Measurements from ENCODE around the gene COA5. TPM values are rescaled to one million over a fixed set of nuclear protein-coding genes. Genes with fewer than 3 reads are reported as not detected.

The COA5 gene
- polyA plus RNA-seq, 1 of the 3 experiments (the other 2 are of a cell fraction): 40.3 TPM

DNA sequence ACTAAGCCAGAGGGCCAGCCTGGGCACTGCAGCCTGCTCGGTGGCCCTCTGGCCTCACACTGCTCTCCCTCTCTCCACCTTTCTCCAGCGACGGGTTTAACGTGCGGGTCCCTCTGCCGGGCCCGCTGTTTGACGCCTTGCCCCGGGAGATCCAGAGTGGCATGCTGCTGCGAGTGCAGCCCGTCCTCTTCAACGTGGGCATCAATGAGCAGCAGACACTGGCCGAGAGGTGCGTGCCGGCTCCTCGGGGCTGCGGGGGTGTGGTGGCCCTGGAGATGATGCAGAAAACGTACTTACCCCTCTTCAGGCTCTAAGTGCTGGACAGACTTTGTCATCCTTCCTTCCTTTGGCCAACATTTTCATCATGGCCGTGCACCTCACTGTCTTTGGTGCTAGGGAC is 42.4 kb downstream of the COA5 start:
- no peak overlapping the region for H3K9ac ChIP-seq
- POLR2A ChIA-PET: no interaction called here
- H3K27ac ChIP-seq (ENCODE audit: low read depth in 2 of 2, low read length in 1 of 2): no peak overlapping the region
- H3K4me1 ChIP-seq (ENCODE audit: control insufficient read depth in 1 of 2, insufficient read depth in 2 of 2, low read depth in 1 of 2, low read length in 1 of 2): no peaks in the 10 kb centered on the region
- no peaks in the 10 kb centered on the region for H3K79me2 ChIP-seq (ENCODE audit: insufficient read depth)
- H2AFZ ChIP-seq (ENCODE audit: low read depth): no peak overlapping the region
- no peak for DNase-seq
- no peak for TF ChIP-seq CHD2 (IDR thresholded peaks at IDR 0.05; ENCODE audit: low read length, partially characterized antibody)
- TF ChIP-seq JUND (IDR thresholded peaks at IDR 0.05): no peak
- TF ChIP-seq, protein P1, sequence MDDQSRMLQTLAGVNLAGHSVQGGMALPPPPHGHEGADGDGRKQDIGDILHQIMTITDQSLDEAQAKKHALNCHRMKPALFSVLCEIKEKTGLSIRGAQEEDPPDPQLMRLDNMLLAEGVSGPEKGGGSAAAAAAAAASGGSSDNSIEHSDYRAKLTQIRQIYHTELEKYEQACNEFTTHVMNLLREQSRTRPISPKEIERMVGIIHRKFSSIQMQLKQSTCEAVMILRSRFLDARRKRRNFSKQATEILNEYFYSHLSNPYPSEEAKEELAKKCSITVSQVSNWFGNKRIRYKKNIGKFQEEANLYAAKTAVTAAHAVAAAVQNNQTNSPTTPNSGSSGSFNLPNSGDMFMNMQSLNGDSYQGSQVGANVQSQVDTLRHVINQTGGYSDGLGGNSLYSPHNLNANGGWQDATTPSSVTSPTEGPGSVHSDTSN (IDR thresholded peaks at IDR 0.05): no peak
- no peak for TF ChIP-seq TEAD4 (IDR thresholded peaks at IDR 0.05; ENCODE audit: borderline replicate concordance, insufficient read depth)
- TF ChIP-seq, protein P2, sequence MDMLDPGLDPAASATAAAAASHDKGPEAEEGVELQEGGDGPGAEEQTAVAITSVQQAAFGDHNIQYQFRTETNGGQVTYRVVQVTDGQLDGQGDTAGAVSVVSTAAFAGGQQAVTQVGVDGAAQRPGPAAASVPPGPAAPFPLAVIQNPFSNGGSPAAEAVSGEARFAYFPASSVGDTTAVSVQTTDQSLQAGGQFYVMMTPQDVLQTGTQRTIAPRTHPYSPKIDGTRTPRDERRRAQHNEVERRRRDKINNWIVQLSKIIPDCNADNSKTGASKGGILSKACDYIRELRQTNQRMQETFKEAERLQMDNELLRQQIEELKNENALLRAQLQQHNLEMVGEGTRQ (IDR thresholded peaks at IDR 0.05; ENCODE audit: borderline replicate concordance, low read depth, low read length): no peak
- TF ChIP-seq FOXM1 (IDR thresholded peaks at IDR 0.05; ENCODE audit: low read depth): no peak
- TF ChIP-seq MEF2A (IDR thresholded peaks at IDR 0.05; ENCODE audit: borderline replicate concordance, low read depth): no peak
- no peaks in the 10 kb centered on the region for H3K9me2 ChIP-seq
- H3K4me3 ChIP-seq (ENCODE audit: low read depth in 2 of 2, low read length in 1 of 2): no peak overlapping the region
- H3K4me2 ChIP-seq: no peak overlapping the region
- H3K36me3 ChIP-seq (replicated peaks in 1 of 2; ENCODE audit: control insufficient read depth in 1 of 2, insufficient read depth in 2 of 2, low read length in 1 of 2): peaks cover 4 to 41% of the 10 kb centered on the region in 2 experiments
- no peaks in the 10 kb centered on the region for H4K20me1 ChIP-seq (ENCODE audit: insufficient read depth)
- no peaks in the 10 kb centered on the region for H3K9me3 ChIP-seq
- CTCF ChIA-PET: no interaction called here
- WGBS (ENCODE audit: low lambda C conversion rate): 100% methylated on average over 18 of the region's 19 CpGs
- H3F3A ChIP-seq (replicated peaks; ENCODE audit: insufficient read depth): no peaks in the 10 kb centered on the region
- no peaks in the 10 kb centered on the region for H3K27me3 ChIP-seq (ENCODE audit: insufficient read depth)

DNA sequence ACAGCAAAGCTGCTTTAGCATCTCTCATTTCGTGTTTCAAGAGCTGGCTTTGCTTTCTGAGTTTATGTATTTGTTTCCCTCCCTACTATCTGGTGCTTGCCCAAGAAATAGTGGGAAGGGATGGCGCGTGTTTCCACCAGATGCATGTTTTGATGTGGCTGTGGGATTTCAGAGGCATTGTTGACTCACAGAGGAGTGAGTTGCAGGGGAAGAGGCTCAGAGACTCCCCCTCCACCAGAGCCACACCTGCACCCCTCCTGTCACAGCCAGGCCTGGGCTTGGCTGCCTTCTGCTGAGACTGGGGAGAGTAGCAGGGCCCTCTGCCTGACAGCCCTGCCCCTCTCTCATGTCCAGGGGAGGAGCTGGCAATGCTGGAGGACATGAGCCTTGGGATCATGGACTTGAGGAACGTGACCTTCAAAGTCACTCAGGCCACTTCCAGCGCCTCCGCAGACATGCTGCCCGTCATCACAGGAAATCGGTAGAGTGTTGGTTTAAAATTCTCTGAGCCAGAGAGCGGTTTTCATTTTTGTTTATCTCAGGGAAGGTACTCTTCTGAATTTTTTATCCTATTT is 42.9 kb downstream of the COA5 start:
- ChIA-PET CTCF (no interaction called here), POLR2A (no interaction called here)
- H3K27me3 ChIP-seq (ENCODE audit: insufficient read depth): no peaks in the 10 kb centered on the region
- peaks cover 4 to 41% of the 10 kb centered on the region in 2 experiments for H3K36me3 ChIP-seq (replicated peaks in 1 of 2; ENCODE audit: control insufficient read depth in 1 of 2, insufficient read depth in 2 of 2, low read length in 1 of 2)
- no peaks in the 10 kb centered on the region for H3K9me2 ChIP-seq
- peaks cover 0 to 5% of the 10 kb centered on the region in 2 experiments; a peak in 1 of 4 replicates for H3K4me1 ChIP-seq (ENCODE audit: control insufficient read depth in 1 of 2, insufficient read depth in 2 of 2, low read depth in 1 of 2, low read length in 1 of 2)
- TF ChIP-seq, protein P3, sequence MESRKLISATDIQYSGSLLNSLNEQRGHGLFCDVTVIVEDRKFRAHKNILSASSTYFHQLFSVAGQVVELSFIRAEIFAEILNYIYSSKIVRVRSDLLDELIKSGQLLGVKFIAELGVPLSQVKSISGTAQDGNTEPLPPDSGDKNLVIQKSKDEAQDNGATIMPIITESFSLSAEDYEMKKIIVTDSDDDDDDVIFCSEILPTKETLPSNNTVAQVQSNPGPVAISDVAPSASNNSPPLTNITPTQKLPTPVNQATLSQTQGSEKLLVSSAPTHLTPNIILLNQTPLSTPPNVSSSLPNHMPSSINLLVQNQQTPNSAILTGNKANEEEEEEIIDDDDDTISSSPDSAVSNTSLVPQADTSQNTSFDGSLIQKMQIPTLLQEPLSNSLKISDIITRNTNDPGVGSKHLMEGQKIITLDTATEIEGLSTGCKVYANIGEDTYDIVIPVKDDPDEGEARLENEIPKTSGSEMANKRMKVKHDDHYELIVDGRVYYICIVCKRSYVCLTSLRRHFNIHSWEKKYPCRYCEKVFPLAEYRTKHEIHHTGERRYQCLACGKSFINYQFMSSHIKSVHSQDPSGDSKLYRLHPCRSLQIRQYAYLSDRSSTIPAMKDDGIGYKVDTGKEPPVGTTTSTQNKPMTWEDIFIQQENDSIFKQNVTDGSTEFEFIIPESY (IDR thresholded peaks at IDR 0.05; ENCODE audit: borderline replicate concordance, low read depth): no peak
- TF ChIP-seq YY1 (IDR thresholded peaks at IDR 0.05; ENCODE audit: low read depth): no peak
- no peak for TF ChIP-seq EZH2phosphoT487 (IDR thresholded peaks at IDR 0.05; ENCODE audit: borderline replicate concordance, low read depth)
- no peak for TF ChIP-seq EP300 (IDR thresholded peaks at IDR 0.05; ENCODE audit: borderline replicate concordance in 1 of 2, low read depth in 1 of 2, low read length in 1 of 2)
- TF ChIP-seq, protein P1 (IDR thresholded peaks at IDR 0.05): no peak
- no peak for TF ChIP-seq FOXM1 (IDR thresholded peaks at IDR 0.05; ENCODE audit: low read depth)
- no peak for TF ChIP-seq TCF12 (IDR thresholded peaks at IDR 0.05)
- no peak for TF ChIP-seq RFX5 (IDR thresholded peaks at IDR 0.05; ENCODE audit: low read length)
- no peak for TF ChIP-seq RAD21 (IDR thresholded peaks at IDR 0.05; ENCODE audit: low read length)
- TF ChIP-seq RCOR1 (IDR thresholded peaks at IDR 0.05; ENCODE audit: low read length): no peak
- TF ChIP-seq POLR2AphosphoS5 (IDR thresholded peaks at IDR 0.05; ENCODE audit: low read depth, low read length): no peak
- H2AFZ ChIP-seq (ENCODE audit: low read depth): no peak overlapping the region
- DNase-seq: no peak
- no peak overlapping the region for H3K4me2 ChIP-seq
- peaks cover under 1% of the 10 kb centered on the region for H3F3A ChIP-seq (replicated peaks; ENCODE audit: insufficient read depth)
- no peaks in the 10 kb centered on the region for H4K20me1 ChIP-seq (ENCODE audit: insufficient read depth)
- H3K79me2 ChIP-seq (ENCODE audit: insufficient read depth): no peaks in the 10 kb centered on the region
- H3K27ac ChIP-seq (ENCODE audit: low read depth in 2 of 2, low read length in 1 of 2): no peak overlapping the region
- H3K4me3 ChIP-seq (ENCODE audit: low read depth in 2 of 2, low read length in 1 of 2): no peak overlapping the region
- no peaks in the 10 kb centered on the region for H3K9me3 ChIP-seq
- WGBS (ENCODE audit: low lambda C conversion rate): 92% methylated on average over 8 of the region's 9 CpGs
- no peak overlapping the region for H3K9ac ChIP-seq
